HG03064 (cell line): ENCODE measurements around the gene L3MBTL4.

Experiments used
- ATAC-seq: cut with Tn5 transposase; IDR thresholded peaks from one replicate; pipeline ENCODE4 v1.9.1; 2021; ENCODE audit warnings: low read depth; ENCODE audit not compliant: unreplicated experiment

The L3MBTL4 gene

DNA sequence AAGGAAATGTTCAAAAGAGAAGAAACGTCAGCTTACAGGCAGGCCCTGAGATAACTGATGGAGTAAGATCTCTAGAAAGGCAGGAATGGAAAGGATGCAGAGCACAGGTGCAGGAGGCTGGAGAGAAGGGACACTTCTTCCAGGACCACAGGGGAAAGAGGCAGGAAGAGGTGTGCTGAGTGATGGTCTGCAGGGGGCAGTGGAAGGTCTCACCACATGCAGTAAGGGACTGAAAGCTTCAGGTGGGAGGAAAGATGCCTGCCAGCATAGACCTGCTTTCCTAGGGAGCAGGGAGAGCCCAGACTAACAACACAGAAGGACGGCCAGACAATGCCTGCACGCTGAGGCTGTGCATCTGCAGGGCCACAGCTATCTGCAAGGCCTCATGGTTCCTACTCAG, 156.8 kb downstream of the L3MBTL4 start:
- ATAC-seq: no peak

DNA sequence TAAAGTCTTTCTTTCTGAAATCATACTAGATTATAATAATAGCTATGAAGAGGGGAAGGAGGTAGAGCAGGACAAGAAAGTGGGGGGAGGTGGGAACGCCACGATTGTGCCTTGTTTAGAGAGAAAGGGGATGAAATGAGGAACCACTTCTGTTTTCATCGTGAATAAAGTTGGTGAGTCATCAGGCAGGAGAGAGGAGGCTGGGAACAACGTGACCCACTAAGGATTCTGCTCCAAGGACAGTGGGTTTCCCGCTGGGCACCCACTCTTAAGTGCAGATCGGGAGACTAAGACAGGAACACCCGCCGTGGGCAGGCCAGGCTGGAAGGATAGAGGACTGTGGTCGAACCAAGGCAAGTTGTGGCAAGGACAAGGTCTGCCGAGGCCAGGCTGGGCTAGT, 158.2 kb downstream of the L3MBTL4 start:
- ATAC-seq: no peak

DNA sequence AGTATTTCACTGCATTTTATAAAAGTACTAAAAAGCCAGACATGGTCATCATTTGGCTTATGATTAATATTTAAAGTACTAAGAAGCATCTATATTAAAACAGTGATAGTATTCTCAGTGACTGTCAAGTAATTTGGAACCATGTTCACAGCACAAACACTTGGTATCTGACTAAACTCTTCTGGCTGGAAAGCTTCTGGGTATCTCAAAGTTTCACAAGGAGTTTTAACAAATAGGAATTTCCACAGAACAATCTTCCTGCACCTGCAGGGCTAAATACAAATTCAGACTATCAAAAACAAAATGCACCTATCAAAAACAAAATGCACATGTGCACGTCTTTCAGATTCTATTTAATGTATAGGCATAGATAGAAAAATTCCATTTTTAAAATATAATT, 158.8 kb downstream of the L3MBTL4 start:
- no peak for ATAC-seq

DNA sequence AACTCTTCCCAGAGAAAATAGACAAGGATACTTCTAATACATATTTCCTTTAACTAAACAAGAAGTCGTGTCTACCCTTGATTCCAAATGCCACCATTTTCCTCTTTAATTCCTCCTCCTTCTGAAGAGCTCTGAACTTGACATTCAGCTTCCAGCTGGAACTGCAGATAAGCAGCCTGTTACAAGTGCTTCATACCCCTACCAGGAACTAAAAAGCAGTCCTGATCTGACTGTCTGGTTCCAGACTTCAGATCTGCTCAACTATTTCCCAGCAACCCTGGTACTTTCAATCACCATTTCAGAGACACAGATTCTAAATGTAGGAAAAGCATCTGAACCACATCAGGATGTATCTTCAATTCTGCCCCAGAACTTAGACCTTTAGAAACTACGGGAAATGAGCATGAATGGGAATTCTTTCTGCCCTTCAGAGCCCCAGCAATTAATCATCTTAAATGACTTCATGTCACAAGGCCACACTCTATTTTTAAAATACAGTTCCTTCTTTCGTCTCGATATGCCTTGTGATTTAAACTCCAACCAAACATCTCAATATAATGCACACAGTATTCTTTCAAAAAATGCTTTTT, 159.5 kb downstream of the L3MBTL4 start:
- no peak for ATAC-seq

DNA sequence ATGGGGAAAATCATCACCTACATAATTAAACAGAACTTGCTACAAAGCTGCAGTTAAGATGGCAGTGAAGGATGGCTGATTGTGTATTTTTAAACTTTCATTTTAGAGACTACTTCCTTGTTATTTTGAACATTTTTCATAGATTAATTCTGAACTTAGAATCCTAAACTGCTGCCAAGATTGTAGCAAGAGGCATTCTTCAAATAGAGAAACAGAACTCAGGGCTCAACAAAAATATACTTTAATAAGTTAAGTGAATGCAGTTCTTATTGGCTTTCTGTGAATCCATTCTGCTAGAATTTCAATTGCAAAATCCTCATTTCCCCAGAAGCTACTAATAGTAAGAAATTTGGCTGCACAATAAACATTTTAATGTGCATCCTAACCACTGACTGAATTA, 160.3 kb downstream of the L3MBTL4 start:
- ATAC-seq: no peak

DNA sequence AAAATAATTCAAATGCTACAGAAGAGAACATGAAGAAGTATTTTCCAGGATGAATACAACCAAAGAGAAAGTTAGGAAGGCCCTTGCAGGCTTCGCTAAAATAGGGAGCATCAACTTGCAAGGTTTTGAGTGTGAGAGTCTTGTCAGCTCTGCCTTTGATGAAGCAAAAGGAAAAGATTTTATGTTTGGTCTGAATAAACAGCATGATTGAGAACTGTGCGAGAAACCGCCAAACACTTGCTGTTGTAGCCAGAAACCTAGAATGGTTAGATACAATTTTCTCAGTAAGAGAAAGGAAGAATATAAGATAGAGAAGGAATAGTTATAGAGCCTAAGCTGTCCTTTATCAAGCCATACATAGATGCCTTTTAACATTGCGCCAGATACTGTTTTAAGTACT, 163.6 kb downstream of the L3MBTL4 start:
- ATAC-seq: no peak

DNA sequence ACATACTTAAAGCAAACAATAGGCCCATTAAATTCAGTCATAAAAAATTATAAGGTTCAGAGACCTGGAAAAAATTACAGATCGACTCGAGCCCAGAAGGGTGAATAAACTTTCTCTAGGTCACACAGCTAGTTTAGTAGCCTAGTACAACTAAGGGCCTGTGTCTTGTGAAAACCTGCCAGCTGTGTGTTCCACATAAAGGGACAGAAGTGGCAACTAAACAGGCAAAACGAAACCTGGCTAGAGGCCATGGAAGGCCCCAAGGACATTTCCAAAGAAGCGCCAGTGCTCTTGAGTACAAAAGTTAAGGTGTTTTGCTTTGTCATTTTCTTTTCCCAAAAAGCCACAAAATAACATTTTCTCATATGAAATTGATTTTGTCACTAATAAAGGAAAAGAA, 164.9 kb downstream of the L3MBTL4 start:
- no peak for ATAC-seq

DNA sequence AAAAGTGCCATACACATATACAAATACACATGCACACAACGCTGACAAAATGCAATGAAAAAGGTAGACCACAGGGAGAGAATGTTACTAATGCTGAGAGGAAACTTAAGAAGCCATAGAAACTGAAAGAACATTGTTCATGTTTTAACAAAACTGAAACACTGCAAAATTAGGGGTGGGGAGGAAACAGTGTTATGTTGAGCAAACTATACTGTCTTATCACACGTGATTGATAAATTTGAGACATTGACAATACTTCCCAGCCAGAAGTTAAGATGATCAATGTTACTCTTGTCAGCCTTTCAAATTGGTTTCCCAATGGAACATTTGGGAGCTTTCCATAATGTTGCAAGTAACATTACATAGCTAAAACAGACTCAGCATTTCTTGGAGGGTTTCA, 165.5 kb downstream of the L3MBTL4 start:
- ATAC-seq: peak; percentile 78

DNA sequence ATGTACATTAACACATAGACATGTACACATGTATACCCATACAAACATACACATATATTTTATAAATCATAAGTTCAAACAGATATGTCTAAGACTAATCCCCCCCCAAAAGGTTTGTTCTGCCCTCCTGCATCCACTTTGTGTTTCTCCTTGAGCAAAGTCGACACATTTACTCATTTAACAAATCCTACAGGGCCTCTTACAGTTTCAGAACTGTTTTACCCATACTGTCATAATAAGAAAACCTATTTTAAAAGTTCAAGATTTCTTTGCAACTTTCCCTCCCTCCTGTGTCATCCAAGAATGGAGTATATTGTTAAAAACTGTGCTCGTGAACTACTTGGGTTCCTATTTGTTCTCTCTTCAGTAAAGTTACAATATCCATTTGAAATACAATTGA, 166.7 kb downstream of the L3MBTL4 start:
- no peak for ATAC-seq

DNA sequence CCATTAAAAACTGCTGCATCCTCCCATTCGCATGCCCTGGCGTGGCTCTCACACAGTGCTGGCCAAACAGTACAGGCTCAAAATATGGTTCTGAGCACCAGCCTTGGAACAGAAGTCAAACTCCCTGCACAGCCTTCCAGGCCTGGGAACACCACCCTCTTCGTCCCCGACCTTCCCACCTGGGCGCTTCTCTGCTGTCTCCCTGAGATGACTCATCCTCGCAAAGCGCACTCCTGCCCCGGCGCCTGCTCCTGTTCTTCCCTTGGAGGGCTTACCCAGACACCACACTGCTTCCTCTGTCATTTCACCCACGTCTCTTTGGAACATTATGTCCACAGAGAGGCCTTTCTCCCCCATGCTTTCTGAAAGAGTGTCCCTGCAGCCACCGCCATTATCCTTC, 172.7 kb downstream of the L3MBTL4 start:
- ATAC-seq: no peak

DNA sequence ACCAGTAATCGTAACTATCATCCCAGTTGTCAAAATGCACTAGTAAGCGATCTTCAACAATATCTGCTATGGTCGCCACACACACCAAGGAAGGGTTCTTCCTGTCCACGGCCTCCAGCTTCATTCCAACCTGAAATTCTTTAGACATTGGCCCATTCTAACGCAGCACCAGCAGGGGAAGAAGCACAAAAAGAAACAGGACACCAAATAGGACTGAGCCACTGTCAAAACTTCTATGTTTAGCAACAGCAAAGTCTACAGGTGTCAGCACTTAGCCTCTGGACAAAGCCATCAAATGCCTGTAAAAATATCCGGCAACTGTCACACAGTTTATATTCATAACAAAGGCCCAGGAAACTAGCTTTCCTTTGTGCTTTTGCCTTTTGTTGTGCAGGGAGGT, 175.0 kb downstream of the L3MBTL4 start:
- ATAC-seq: no peak

DNA sequence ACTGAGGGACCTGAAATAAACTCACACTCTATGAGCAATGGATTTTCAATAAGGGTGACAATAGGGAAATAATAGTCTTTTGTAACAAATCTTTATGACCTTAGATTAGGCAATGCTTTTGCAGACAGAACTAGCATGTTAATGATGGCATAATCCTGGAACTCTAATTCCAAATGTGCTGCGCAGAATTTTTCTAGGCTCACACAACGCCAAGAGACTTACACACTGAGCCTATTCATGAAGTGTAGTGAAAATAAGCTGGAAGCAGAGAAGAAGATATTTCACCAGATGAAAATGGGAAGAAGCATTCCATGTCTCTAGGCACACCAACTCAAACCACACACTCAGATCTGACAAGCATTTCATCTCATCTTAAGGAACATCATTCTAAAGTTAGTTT, 178.5 kb downstream of the L3MBTL4 start:
- ATAC-seq: no peak

DNA sequence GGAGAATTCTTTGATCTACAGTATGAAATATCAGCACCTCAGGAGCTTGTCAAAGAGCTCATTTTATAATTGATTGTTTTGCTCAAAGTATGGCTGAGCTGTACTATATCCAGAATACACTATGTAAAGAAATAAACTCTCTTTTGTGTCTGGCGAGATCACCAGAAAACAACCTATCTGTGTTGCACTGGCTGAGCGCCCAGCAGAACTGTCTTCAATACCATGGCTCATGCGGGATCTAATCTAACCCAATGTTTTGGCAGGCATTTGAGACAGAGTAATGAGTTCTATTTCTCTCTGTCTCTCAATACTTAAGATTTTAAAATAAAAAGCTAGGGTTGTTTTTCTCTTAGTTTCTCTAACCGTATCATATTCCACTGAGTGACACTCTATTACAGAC, 192.4 kb downstream of the L3MBTL4 start:
- ATAC-seq: no peak

DNA sequence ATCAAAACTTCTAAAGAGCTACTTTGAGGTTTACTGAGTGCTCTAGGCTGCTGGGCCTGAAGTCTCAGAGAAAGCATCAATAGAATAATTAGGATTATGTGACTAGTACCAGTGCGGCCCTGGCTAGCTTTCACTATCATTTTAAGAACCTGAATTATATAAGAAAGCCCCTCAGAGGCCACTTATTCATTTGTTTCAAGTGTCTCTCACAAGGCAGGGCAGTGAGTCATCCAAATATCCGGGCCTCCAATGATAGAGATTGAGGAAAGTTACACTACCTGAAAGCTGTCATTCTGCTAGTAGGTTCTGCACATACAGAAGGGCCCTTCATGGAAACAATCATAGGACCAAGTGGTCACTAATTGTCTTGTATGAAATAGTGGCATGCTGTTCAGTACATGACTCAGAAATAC, 193.1 kb downstream of the L3MBTL4 start:
- ATAC-seq: peak; percentile 59

DNA sequence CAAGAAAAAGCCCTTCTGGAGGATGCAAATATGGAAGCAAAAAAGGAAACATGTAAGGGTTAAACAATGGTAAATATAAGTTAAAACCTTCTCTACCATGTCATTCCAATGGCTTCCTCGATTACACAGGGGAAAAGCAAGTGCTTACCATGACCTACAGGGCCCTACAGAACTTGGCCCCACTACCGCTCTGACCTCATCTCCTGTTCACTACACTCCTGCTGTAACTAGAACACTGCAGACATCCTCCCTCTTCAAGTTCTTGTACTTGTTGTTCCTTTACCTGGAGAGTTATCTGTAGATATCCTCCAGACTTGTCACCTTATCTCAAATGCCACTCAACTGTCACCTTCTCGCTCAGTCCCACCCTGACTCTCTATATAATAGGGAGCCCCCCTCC, 194.6 kb downstream of the L3MBTL4 start:
- no peak for ATAC-seq

DNA sequence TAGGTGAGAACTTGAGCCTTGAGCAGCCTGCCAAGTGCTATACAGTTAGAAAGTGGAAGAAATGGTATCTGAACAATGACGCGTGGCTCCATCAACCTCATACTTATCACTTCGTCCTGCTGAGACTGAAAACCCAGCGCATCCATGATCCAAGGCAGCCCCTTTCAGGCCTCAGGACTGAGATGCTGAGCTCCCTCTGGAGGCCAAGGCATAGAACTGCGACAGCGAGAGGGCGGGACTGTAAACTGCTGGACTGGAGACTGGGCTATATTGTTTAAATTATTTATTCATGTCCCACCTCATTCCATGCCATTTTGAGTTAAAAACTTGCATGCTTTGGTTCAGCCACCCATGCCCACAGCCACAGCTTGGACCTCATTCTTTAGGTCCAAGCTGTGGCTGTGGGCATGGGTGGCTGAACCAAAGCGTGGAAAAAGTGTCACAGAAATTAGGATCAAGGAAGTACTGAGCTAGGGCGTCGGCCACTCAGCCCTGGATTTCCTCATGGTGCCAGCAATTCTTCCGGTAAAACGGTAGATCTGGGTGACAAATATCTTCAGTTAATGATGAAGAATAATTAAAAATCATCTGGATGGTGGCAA, 195.5 kb downstream of the L3MBTL4 start:
- no peak for ATAC-seq

DNA sequence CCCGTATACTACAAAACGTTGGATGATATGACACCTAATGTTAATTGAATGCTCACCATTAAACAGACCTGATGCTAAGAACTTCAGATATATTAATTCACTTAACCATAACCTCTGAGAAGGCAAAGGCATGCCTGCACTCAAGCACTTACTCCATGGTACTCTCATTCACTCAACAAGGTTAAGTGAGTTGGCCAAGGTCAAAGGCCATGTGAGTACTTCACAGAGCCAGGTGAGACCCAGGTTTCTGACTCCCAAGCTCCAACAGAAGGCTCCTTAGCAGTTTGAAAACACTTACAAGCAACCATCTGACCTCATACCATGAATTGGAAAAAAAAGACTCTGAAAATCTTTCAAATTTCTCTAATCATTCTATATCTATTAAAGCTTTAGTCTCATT, 198.8 kb downstream of the L3MBTL4 start:
- ATAC-seq: no peak

DNA sequence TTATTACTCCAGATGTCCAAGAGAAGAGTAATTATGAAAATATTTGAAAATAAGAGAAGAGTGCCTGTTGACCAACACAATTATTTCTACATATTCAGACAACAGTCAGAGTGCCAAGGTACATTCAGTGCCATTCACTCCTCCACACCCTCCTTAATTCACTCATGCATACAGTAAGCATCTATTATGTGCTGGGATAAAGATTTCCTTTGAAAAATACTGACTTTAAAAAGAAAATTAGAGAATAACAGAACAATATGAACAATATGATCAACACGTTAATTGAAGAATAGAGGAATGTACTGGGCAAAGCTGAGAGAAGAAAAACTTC, 203.6 kb downstream of the L3MBTL4 start:
- ATAC-seq: no peak

DNA sequence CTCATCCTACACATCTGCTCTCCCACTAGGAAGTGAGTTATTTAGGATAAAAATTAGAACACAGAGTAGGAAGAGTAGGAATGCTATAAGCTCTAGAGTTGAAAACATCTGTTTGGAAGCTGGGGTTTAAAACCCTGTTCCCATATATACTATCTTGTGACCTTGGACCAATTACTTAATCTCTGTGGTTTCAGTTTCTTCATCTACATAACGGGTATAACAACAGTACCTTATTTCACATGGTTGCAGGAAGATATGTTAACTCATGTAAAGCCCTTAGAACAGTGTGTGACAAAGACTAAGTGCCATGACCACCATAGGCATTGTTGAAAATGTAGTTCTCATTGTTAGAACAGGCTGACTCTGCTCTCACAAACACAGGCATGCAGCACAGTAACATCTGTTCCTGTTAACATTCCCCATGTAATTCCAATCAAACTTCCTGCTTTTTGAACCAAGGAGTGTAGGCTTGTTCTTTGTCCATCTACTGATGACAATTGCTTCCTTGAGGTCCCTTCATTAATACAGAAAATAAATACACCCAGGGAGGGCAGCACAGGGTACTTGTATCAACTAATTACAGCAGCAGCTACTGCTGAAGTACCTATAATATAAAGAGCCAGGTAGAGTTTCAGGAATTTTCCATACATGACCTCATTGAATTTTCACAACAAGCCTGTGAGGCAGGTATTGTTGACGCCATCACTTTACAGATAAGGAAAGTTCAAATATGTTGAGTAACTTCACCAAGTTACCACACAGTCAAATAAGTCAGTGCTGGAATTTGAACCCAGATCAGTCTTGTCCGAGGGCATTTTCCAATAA, 204.2 kb downstream of the L3MBTL4 start:
- no peak for ATAC-seq

DNA sequence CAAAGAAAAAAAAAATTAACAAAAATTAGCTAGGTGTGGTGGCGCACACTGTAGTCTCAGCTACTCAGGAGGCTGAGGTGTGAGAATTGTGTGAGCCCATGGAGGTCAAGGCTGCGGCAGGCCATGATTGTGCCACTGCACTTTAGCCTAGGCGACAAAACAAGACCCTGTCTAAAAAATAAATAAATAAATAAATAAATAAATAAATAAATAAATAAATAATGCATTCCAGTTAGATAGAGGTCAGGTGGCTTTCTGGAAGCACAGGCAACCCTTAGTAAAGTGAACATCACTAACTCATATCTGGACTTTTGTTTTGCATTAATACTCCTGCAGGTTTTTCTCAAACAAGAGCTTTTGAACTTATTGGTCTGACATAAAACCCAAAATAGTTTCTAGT, 206.8 kb downstream of the L3MBTL4 start:
- ATAC-seq: no peak

DNA sequence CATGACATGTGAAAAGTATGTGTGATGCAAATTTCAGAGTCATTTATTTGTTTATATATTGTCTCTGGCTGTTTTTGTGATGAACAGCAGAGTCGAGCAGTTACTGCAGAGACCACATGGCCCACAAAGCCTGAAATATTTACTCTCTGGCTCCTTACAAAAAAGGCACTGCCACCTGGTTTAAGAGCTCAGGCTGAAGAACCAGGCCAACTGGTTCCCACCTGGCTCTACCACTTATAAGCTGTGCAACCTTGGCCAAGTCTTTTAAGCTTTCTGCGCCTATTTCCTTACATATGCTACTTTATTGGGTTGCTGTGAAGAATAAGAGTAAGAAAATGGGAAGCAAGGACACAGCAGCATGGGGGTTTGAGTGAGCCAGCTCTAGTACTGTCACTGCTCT, 207.6 kb downstream of the L3MBTL4 start:
- ATAC-seq: no peak

DNA sequence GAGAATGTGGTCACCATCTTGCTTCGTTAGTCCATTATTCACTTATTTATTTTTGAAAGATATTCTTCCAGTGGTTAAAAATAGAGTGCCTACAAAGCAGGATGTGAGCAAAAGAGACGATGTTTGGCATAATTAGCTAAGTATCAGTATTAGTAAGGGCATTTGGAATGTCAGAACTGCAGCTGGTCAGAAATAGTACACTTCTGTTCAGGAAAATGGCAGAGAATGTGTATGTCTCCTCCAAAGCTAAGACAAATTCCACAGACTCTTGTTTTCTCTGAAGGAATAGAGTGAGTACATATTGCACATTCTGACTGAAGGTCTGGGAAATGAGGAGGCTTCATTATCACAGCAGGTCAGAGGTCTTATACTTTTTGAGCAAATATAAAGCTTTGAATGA, 209.0 kb downstream of the L3MBTL4 start:
- no peak for ATAC-seq
